H9 (cell line): Measurements from ENCODE around the gene PPHLN1. TPM values are rescaled to one million over a fixed set of nuclear protein-coding genes. Genes with fewer than 3 reads are reported as not detected.

Experiments used
- DNase-seq: peaks from one replicate; pipeline ENCODE4 v3.0.0-alpha.2; 2017
- H2AFZ ChIP-seq: one replicate; pipeline ENCODE4 v1.6.1; 2013; ENCODE audit warnings: mild to moderate bottlenecking, low read length, control low read depth, moderate library complexity
- H2AK5ac ChIP-seq: 2 replicates; pipeline ENCODE4 v1.6.1; 2013; ENCODE audit warnings: low read length, control low read depth, mixed read lengths; ENCODE audit not compliant: insufficient read length
- H2BK120ac ChIP-seq: one replicate; pipeline ENCODE4 v1.6.1; 2013; ENCODE audit warnings: low read depth, mild to moderate bottlenecking, low read length, control low read depth, inconsistent platforms; ENCODE audit not compliant: poor library complexity, severe bottlenecking
- H2BK12ac ChIP-seq: 2 replicates; pipeline ENCODE4 v1.6.1; 2013; ENCODE audit warnings: low read length, control low read depth, mixed read lengths, low read depth; ENCODE audit not compliant: insufficient read length
- H2BK15ac ChIP-seq: 2 replicates; pipeline ENCODE4 v1.6.1; 2013; ENCODE audit warnings: low read depth, low read length, control low read depth
- H2BK20ac ChIP-seq: one replicate; pipeline ENCODE4 v1.6.1; 2013; ENCODE audit warnings: low read depth, mild to moderate bottlenecking, low read length, control low read depth, inconsistent platforms; ENCODE audit not compliant: poor library complexity, severe bottlenecking
- H2BK5ac ChIP-seq: 2 replicates; pipeline ENCODE4 v1.6.1; 2013; ENCODE audit warnings: low read length, control low read depth, mixed read lengths; ENCODE audit not compliant: insufficient read length
- H3K14ac ChIP-seq: 2 replicates; pipeline ENCODE4 v1.6.1; 2013; ENCODE audit warnings: low read length, control low read depth; ENCODE audit not compliant: insufficient read depth
- H3K18ac ChIP-seq: 2 replicates; pipeline ENCODE4 v1.6.1; 2013; ENCODE audit warnings: low read depth, mild to moderate bottlenecking, mixed read lengths, low read length, control low read depth; ENCODE audit not compliant: insufficient read length
- H3K23ac ChIP-seq: 2 replicates; pipeline ENCODE4 v1.6.1; 2013; ENCODE audit warnings: low read length, control low read depth, mixed read lengths, low read depth; ENCODE audit not compliant: insufficient read length
- H3K23me2 ChIP-seq: 2 replicates; pipeline ENCODE4 v1.6.1; 2013; ENCODE audit warnings: low read depth, mild to moderate bottlenecking, mixed read lengths, low read length, control low read depth; ENCODE audit not compliant: insufficient read length, poor library complexity, severe bottlenecking
- H3K27ac ChIP-seq: 2 replicates; pipeline ENCODE4 v1.5.1; 2013; ENCODE audit warnings: low read length, control low read depth, mixed read lengths, low read depth; ENCODE audit not compliant: insufficient read length
- H3K27me3 ChIP-seq: 2 replicates; pipeline ENCODE4 v1.6.1; 2013; ENCODE audit warnings: low read length, control low read depth, inconsistent platforms; ENCODE audit not compliant: insufficient read depth
- H3K4ac ChIP-seq: 2 replicates; pipeline ENCODE4 v1.6.1; 2013; ENCODE audit warnings: low read depth, mild to moderate bottlenecking, control low read depth, inconsistent platforms, low read length, moderate library complexity
- H3K4me1 ChIP-seq: 2 replicates; pipeline ENCODE4 v1.6.1; 2013; ENCODE audit warnings: low read length, control low read depth, inconsistent platforms; ENCODE audit not compliant: insufficient read depth
- H3K4me2 ChIP-seq: 2 replicates; pipeline ENCODE4 v1.6.1; 2013; ENCODE audit warnings: low read length, control low read depth, mixed read lengths; ENCODE audit not compliant: insufficient read length, insufficient read depth
- H3K56ac ChIP-seq: 2 replicates; pipeline ENCODE4 v1.6.1; 2013; ENCODE audit warnings: low read depth, mild to moderate bottlenecking, mixed read lengths, low read length, control low read depth; ENCODE audit not compliant: insufficient read length
- H3K79me1 ChIP-seq: 2 replicates; pipeline ENCODE4 v1.6.1; 2013; ENCODE audit warnings: low read depth, mild to moderate bottlenecking, moderate library complexity, low read length, control low read depth, inconsistent platforms; ENCODE audit not compliant: insufficient read depth, poor library complexity, severe bottlenecking
- H3K79me2 ChIP-seq: 2 replicates; pipeline ENCODE4 v1.6.1; 2013; ENCODE audit warnings: low read length, control low read depth, inconsistent platforms; ENCODE audit not compliant: insufficient read depth
- H3K9ac ChIP-seq: 2 replicates; pipeline ENCODE4 v1.6.1; 2013; ENCODE audit warnings: low read length, control low read depth, mixed read lengths; ENCODE audit not compliant: insufficient read length; ENCODE audit errors: extremely low read depth
- H3K9me3 ChIP-seq: one replicate; pipeline ENCODE4 v1.6.1; 2013; ENCODE audit warnings: low read depth, low read length, inconsistent platforms; ENCODE audit not compliant: control insufficient read depth
- H3T11ph ChIP-seq: one replicate; pipeline ENCODE4 v1.6.1; 2013; ENCODE audit warnings: mild to moderate bottlenecking, low read length, control low read depth, inconsistent platforms
- H4K20me1 ChIP-seq: one replicate; pipeline ENCODE4 v1.6.1; 2013; ENCODE audit not compliant: control insufficient read depth, insufficient read length, insufficient read depth
- H4K5ac ChIP-seq: 2 replicates; pipeline ENCODE4 v1.6.1; 2013; ENCODE audit warnings: low read depth, mild to moderate bottlenecking, mixed read lengths, low read length, control low read depth; ENCODE audit not compliant: insufficient read length
- H4K8ac ChIP-seq: replicated peaks from 2 replicates; pipeline ENCODE4 v1.6.1; 2013; ENCODE audit warnings: low read length, control low read depth, mixed read lengths, low read depth; ENCODE audit not compliant: insufficient read length
- H4K91ac ChIP-seq: 2 replicates; pipeline ENCODE4 v1.6.1; 2013; ENCODE audit warnings: low read depth, mild to moderate bottlenecking, moderate library complexity, mixed read lengths, low read length, control low read depth; ENCODE audit not compliant: insufficient read length
- H3K27ac Mint-ChIP-seq, 3 experiments: 2 replicates in 2 of 3; 3 replicates in 1 of 3; pipeline ENCODE4 v1.8.0; 2020 to 2021; ENCODE audit warnings: mixed read lengths in 3 of 3, mild to moderate bottlenecking in 1 of 3, moderate library complexity in 1 of 3
- H3K27me3 Mint-ChIP-seq: 2 replicates; pipeline ENCODE4 v1.8.0; 2021; ENCODE audit warnings: low read depth, mild to moderate bottlenecking, moderate library complexity, mixed read lengths
- H3K36me3 Mint-ChIP-seq, 3 experiments: 2 replicates in 2 of 3; 3 replicates in 1 of 3; pipeline ENCODE4 v1.8.0; 2020 to 2021; ENCODE audit warnings: low read depth in 3 of 3, mixed read lengths in 3 of 3; ENCODE audit not compliant: insufficient read depth in 1 of 3
- H3K4me1 Mint-ChIP-seq, 2 experiments: 2 replicates each; pipeline ENCODE4 v1.8.0; 2020; ENCODE audit warnings: mixed read lengths in 2 of 2
- H3K4me3 Mint-ChIP-seq, 2 experiments: 2 replicates in 1 of 2; 3 replicates in 1 of 2; pipeline ENCODE4 v1.8.0; 2020 to 2021; ENCODE audit warnings: mild to moderate bottlenecking in 2 of 2, mixed read lengths in 2 of 2, moderate library complexity in 1 of 2
- H3K9me3 Mint-ChIP-seq, 2 experiments: 2 replicates in 1 of 2; 3 replicates in 1 of 2; pipeline ENCODE4 v1.8.0; 2020; ENCODE audit warnings: mild to moderate bottlenecking in 2 of 2, mixed read lengths in 2 of 2, moderate library complexity in 1 of 2
- CTCF ChIP-seq: fragments of 200-600 bp; sonication (generic); conservative IDR thresholded peaks from 3 replicates; pipeline ENCODE4 v1.8.0; 2021; ENCODE audit warnings: antibody characterized with exemption, mild to moderate bottlenecking
- total RNA-seq: library from RNA; stranded (reverse); gene quantifications from 2 replicates; pipeline ENCODE4 v1.2.1, GENCODE V29; 2021

The PPHLN1 gene
- total RNA-seq, 1 experiment from 2014 or later, result 66.2 TPM

GRCh38 chr12:42402821-42403411, 76.9 kb downstream of the PPHLN1 start:
- no peaks in the 10 kb centered on the region for H3K4me1 Mint-ChIP-seq
- Histone ChIP-seq H4K8ac (no peak overlapping the region), H2BK12ac (no peak overlapping the region), H3K4ac (no peak overlapping the region), H3K9me3 (no peaks in the 10 kb centered on the region), H4K91ac (no peak overlapping the region), H2BK120ac (no peak overlapping the region), H3K14ac (no peak overlapping the region), H3K23me2 (no peaks in the 10 kb centered on the region), H3K79me1 (no peaks in the 10 kb centered on the region), H3K27ac (no peak overlapping the region), H2BK15ac (no peak overlapping the region), H2BK20ac (no peak overlapping the region), H3K79me2 (no peaks in the 10 kb centered on the region), H2AK5ac (no peak overlapping the region), H3T11ph (no peak overlapping the region), H3K9ac (no peak overlapping the region), H4K5ac (no peak overlapping the region), H3K18ac (no peak overlapping the region), H2AFZ (no peak overlapping the region), H4K20me1 (no peaks in the 10 kb centered on the region), H3K23ac (no peak overlapping the region), H3K4me1 (no peaks in the 10 kb centered on the region), H3K56ac (no peak overlapping the region), H3K4me2 (no peak overlapping the region), H3K27me3 (no peaks in the 10 kb centered on the region), H2BK5ac (no peak overlapping the region)
- peaks cover 0 to 4% of the 10 kb centered on the region in 2 experiments; a peak in 2 of 5 replicates for H3K9me3 Mint-ChIP-seq
- no peak for DNase-seq
- no peaks in the 10 kb centered on the region for H3K27me3 Mint-ChIP-seq
- H3K27ac Mint-ChIP-seq, result no peak overlapping the region
- H3K4me3 Mint-ChIP-seq, result no peak overlapping the region
- peaks cover 21 to 36% (median 33%) of the 10 kb centered on the region in 3 experiments for H3K36me3 Mint-ChIP-seq
- TF ChIP-seq CTCF, result no peak
